ENCODE measurements around the gene PHYHD1.

PHYHD1 gene

DNA sequence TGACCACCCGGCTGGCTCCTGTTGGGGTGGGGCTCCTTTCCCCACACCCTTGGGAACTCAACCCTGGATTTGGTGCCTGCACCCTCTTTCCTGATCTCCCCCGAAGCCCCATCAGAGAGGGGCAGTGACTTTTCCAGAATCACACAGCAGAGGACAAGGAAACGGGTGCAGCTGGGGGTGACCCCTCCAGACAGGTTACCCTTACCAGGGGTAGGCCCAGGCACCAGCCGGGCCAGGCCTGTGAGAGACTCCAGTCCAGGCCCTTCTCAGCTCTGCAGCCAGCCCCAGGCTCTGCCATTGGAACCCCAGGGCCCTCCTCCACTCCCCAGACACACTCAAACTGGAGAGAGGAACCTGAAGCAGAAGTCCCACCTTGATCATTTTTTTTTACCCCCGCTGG, 19.0 kb upstream of the PHYHD1 start:
- DNase-seq = no peak

DNA sequence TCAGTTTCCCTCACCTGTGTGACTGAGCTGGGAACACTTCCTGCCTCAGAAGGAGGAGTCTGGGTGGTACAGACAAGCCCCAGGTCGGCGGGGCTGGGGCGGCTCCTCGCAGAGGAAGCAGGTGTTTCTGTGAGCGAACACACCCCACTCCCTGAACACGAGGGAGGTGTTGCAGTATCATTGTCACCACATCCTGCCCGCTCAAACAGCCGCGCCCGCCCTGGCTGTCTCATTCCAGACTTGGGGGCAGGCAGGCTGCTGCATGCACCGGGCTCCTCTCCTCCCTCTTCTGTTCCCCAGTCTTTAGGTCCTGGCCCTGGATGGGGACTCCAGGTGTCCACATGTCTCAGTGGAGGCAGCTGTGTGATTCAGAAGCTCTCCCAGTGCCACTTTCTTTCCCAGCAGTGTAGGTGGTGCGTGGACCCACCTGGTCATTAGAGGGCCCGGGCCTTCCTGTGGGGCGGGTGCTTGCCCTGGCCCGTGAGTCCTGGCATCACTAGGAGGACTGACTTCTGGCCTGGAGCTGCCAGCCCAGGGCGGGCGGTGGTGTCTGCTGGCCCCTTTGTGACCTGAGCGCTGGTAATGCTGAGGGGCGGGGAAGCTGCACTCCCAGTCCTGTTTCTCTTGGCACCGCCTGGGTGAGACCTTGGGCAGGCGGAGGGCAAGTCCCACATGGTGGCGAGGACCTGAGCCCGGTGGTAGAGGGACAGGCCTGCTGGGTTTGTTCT, 18.3 kb upstream of the PHYHD1 start:
- peak; percentile 94 for DNase-seq

DNA sequence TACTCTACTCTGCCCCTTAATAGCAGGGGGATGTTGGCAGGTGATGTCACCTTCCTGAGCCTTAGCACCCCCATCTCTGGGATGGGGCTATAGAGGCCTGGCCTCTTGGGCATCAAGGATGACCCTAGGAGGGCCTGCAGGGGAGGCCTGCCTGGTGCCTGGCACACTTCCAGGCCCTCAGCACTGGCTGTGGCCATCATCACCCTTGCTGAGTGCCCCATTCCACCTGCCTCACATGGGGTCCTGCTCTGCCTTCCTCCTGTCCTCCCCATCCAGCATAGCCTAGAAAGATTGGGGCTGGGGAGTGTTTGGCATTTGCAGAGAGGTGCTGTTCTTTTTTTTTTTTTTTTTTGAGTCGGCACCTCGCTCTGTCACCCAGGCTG, 17.7 kb upstream of the PHYHD1 start:
- peak; percentile 18 for DNase-seq

DNA sequence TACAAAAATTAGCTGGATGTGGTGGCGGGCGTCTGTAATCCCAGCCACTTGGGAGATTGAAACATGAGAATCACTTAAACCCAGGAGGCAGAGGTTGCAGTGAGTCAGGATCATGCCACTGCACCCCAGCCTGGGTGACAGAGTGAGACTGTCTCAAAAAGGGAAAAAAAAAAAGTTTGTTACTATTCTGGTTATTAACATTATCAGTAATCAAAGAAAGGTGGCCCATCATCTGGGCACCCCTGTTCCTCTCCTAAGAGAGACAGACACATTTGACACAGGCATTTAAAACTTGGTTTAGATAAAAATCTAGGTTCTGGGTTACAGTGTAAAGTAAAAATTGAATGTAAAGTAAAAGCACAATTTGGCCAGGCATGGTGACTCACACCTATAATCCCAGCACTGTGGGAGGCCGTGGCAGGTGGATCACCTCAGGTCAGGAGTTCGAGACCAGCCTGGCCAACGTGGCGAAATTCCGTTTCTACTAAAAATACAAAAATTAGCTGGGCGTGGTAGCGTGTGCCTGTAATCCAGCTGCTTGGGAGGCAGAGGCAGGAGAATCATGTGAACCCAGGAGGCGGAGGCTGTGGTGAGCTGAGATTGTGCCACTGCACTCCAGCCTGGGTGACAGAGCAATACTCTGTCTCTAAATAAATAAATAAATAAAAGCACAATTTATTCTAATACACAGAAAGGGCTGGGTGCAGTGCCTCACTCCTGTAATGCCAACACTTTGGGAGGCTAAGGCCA, 16.7 kb upstream of the PHYHD1 start:
- DNase-seq = peak; percentile 37

DNA sequence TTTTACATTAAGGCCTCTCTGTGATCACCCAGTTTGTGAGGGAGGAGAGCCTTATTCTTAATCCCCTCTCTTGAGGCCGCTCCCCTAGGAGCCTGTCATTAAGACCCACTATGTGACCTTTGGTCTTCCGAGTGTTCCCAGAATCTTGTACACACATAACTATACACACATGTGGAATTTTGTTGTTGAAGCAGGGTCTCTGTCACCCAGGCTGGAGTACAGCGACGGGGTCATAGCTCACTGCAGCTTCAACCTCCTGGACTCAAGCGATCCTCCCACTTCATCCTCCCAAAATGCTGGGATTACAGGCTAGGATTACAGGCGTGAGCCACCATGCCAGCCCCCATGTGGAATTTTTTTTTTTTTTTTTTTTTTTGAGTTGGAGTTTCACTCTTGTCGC, 14.8 kb upstream of the PHYHD1 start:
- no peak for DNase-seq

DNA sequence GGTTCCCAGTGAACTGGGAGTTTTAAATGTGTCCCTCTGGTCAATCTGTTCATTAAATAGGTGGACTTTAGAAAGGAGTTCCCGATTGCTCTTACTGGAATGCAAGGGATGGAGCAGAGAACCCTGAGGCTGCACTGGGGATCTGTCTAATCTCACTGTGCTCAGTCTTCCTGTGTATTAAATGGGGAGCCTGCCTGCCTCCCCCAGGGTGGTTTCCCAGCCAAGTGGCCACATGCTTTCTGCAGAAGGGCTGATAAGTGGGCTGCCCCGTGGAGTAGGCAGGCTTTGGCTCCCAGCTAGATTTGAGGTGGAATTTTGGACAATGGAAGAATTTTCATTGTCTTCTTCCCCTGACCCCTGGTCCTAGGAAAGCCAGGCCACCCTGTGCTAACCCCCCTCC, 14.0 kb upstream of the PHYHD1 start:
- no peak for DNase-seq

DNA sequence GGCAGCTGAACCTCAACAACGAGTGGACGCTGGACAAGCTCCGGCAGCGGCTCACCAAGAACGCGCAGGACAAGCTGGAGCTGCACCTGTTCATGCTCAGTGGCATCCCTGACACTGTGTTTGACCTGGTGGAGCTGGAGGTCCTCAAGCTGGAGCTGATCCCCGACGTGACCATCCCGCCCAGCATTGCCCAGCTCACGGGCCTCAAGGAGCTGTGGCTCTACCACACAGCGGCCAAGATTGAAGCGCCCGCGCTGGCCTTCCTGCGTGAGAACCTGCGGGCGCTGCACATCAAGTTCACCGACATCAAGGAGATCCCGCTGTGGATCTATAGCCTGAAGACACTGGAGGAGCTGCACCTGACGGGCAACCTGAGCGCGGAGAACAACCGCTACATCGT, 12.4 kb upstream of the PHYHD1 start:
- DNase-seq = no peak

DNA sequence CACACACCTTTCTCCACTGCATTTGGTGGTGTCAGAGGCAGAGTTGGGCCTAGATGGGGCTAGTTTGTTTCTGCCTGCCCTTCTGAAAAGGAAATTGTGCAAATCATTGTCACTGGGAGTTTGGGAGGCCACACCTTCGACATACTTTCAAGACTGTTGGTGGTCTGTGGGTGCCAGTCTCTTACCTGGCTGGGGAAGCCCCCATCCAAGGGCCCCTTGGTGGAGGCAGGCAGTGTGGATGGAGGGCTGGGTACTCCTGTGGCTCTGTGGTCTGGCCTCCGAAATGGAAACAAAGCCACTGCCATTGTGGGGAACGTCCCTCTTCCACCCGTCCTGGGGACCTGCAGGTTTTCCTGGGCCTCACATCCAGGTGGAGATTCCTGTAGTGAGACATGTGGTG, 10.9 kb upstream of the PHYHD1 start:
- DNase-seq = no peak

DNA sequence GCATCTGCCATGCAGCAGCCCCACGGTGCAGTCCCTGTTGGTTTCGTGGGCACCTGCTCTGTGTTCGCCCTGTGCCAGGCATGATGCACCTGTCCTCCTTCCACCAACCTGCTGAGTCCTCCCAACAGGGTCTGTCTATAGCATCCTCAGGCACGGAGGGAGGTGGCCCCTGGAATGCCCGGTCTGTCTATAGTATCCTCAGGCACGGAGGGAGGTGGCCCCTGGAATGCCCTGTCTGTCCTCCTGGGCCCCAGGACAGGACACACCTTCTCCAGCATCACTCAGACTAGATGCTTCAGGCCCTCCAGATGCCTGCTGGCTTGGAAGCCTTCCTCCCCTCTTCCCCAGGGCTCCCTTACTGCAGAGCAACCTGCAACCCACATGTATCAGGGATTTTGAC, 9.9 kb upstream of the PHYHD1 start:
- no peak for DNase-seq

DNA sequence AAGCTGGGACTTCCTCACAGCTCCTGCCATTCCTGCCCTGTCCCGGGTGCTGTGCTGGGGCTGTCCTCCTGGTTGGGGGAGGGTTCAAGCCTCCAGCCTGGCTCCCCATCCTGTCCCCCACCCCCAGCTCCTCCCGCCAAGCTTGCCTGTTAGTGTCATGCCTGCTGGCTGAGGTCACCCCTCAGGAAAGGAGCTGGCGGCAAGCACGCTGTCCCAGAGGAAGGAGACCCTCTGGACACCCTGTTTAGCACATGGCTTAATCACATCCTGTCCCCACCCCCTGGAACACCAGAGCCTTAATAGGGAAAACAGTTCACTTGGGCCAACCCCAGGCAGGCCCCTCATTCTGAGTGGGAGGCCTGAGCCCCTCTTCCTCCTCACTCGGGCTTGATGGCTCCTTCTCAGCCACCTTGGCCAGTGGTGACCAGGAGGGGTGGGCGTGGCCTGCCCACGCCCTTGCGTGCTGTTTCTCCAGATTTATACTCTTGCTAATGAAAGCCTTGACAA, 9.2 kb upstream of the PHYHD1 start:
- DNase-seq = no peak

DNA sequence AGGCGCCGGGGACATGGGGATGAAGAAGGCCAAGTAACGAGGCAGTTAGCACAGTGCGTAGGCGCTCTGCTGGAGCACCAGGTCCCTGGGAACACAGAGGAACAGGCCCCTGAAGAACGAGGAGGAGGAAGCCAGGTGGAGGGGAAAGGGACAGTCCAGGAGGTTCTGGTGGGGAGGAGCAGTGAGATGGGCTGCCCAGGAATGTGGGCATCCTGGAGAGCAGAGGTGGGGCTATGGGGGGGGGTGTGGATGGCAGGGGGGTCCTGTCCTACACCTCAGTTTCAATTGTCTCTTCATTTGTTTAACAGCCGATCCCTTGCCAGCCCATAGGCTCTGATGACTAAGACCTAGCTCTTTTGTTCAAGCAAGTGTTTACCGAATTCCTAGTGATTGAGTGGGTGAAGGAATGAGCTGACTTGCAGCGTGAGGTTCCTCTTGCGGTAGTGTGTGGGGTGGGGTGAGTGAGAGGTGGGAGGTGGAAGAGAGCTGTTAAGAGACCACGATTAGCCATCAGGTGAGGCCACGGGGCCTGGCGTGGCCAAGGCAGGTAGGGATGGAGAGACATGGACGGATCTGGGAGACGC, 8.4 kb upstream of the PHYHD1 start:
- no peak for DNase-seq

DNA sequence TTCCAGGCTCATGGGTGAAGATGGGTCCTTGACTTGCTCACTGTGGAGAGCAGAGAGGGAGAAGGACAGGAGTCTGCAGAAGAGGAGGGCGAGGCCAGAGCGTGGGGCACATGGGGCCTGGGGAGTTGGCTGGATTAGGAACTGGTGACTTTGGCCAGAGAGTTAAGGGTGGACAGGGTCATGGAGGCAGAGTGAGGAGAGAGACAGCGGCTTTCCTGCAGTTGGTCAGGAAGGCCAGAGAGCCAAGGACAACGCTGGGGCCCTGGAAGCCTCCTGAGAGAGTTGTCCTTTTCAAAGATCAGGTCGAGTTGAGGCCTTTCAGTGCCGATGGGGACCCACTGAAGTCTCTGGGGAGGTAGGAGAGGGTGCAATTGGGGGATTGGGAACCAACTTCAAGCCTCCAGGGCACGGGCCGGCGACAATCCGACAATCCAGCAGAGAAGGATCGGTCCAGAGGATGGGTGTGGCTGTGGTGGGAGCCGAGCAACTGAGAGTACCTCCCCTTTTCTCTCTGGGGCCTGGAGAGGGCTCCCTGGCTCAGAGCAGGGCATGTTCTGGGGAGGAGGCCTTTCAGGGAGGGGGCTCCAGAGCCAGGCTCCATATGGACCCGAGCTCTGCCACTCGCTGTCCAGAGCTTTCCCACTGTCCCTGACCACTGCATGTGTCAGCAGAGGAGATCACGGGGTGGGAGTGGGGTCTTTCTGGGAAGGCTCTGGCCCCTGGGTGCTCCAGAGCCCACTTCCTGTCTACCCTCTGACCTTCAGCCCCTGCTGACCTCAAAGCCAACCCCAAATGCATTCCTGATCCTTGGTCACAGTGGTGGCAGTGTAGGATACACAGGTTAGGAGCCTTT, 7.5 kb upstream of the PHYHD1 start:
- DNase-seq = no peak

DNA sequence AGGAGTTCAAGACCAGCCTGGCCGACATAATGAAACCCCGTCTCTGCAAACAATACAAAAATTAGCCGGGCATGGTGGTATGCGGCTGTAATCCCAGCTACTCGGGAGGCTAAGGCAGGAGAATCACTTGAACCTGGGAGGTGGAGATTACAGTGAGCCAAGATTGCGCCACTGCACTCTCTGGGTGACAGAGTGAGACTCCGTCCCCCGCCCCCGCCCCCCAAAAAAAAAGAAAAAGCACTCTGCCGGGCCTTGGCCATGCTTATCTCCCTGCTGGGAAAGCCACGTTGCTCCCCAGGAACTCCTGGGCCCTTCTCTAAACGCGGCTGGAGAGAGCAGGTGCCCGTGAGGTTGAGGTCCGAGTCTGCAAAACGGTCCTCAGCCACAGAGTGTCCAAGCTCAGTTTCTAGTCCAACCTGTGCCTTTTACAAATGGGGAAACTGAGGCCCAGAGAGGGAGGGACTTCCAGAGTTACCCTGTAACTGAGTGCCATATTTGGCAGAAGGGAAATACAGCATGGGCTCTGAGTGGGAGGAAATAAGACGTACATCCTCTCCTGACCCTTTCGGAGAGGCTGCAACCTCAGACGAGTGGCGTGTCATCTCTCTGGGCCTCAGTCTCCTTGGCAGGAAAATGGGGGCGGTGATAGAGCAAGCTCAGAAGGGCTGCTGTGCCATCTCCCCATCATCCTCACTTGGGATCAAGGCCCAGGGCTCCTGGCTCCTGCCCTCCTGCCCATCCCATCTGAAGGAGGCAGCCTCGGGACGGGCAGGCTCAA, 6.6 kb upstream of the PHYHD1 start:
- no peak for DNase-seq

DNA sequence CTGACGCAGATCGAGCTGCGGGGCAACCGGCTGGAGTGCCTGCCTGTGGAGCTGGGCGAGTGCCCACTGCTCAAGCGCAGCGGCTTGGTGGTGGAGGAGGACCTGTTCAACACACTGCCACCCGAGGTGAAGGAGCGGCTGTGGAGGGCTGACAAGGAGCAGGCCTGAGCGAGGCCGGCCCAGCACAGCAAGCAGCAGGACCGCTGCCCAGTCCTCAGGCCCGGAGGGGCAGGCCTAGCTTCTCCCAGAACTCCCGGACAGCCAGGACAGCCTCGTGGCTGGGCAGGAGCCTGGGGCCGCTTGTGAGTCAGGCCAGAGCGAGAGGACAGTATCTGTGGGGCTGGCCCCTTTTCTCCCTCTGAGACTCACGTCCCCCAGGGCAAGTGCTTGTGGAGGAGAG, 4.6 kb upstream of the PHYHD1 start:
- no peak for DNase-seq

DNA sequence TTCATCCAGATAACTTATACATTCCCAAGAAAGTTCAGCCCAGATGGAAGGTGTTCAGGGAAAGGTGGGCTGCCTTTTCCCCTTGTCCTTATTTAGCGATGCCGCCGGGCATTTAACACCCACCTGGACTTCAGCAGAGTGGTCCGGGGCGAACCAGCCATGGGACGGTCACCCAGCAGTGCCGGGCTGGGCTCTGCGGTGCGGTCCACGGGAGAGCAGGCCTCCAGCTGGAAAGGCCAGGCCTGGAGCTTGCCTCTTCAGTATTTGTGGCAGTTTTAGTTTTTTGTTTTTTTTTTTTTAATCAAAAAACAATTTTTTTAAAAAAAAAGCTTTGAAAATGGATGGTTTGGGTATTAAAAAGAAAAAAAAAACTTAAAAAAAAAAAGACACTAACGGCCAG, 4.0 kb upstream of the PHYHD1 start:
- no peak for DNase-seq

DNA sequence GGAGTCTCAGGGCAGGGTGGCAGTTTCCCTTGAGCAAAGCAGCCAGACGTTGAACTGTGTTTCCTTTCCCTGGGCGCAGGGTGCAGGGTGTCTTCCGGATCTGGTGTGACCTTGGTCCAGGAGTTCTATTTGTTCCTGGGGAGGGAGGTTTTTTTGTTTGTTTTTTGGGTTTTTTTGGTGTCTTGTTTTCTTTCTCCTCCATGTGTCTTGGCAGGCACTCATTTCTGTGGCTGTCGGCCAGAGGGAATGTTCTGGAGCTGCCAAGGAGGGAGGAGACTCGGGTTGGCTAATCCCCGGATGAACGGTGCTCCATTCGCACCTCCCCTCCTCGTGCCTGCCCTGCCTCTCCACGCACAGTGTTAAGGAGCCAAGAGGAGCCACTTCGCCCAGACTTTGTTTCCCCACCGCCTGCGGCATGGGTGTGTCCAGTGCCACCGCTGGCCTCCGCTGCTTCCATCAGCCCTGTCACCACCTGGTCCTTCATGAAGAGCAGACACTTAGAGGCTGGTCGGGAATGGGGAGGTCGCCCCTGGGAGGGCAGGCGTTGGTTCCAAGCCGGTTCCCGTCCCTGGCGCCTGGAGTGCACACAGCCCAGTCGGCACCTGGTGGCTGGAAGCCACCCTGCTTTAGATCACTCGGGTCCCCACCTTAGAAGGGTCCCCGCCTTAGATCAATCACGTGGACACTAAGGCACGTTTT, 3.5 kb upstream of the PHYHD1 start:
- DNase-seq = no peak

DNA sequence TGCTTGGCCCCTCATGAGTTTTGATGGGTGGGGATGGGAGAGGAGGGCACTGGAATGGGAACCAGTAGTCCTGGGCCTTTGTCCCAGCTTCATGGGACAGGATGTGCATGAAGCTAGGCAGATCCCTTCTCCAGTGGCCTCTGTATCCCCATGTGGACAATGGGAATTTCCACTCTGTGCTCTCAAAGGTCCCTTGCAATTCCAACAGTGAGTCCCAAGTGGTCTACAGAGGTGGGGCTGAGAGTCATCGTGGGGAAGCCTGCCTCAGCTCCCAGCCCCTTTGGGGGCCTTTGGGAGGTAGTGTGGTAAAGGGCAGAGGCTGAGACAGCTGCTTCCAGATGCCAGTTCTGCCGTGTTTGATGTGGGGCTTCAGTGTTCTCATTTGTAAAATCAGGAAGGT, 1.9 kb upstream of the PHYHD1 start:
- no peak for DNase-seq

DNA sequence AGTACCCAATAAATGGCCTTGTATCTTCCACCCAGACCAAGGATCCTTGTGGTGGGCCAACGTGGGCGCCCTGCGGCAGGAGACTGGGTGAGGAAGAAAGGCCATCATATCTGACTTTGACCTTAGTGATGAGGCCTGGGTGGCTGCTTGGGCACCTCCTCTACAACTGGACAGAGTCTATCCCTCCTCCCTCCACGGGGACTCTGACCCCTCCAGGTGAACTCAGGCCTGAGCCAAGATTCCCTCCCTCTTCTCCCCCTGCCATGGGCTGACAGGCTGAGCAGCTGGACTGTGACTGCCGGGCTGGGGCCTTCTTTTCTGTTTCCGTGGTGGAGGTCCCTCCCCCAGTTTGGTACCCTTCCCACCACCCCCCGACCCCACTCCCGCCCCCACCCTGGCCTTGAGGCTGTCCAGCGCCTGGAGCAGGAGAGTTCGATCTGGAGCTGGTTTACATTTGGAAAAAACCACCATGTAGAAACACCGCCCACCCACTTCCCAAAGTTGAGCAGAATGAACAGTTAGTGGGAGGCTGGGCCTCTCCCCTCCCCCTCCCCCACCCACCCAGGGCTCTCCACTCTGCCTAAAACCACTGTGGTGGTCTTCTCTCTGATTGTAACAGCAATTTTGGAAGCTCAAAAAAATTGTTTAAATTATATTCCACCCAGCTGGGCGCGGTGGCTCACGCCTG, 1.2 kb upstream of the PHYHD1 start:
- no peak for DNase-seq

DNA sequence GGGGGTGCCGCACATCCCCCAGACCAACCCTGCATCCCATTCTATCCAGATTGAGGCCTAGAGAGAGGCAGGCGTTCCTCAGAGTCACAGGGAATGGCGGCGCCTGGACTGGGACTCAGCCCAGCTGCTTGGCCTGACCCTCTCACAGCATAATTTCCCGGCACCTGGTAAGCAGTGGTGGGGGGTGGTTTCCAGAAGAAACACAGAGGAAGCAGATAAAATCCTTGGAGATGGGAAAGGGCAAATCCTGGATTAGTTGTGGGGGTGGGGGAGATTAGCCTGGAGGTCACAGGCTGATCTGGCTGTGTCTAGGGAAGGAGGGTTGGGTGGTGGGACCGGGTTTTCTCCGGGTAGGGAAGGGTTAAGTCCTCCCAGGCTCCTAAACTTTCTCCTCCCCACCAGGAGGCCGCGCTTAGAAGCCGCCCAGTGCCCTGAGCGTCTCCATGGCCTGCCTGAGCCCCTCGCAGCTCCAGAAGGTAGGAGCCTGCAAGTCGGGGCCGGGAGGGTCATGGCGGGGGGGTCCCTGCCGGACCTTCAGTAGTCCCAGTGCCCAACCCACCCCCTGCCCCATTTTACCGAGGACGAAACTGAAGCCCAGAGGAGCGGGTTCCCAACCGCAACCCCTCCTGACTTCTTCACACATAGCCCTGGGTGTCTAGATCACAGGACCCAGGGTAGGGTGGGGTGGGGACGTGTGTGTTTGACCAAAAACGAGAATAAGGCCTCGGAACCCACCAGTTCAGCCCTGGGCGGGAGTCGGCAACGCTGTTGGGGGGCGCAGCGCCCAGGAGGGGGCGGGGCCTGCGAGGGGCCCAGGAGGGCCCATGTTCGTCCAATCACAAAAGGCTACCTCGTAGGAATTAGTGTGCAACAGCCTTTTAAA, 1.3 kb downstream of the PHYHD1 start:
- no peak for DNase-seq

DNA sequence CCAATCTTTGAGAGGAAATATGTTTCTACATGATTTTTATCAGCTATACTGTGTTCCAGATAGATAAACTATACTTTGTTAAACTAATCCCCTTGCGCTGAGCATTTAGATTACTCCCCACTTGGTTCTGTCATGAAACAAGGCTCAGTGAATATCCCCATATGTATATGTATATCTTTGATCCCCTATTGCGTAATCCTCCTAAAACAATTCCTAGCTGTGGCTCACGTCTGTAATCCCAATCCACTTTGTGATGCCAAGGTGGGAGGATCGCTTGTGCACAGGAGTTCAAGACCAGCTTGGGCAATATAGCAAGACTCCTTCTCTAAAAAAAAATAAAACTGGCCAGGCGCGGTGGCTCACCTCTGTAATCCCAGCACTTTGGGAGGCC, 2.7 kb downstream of the PHYHD1 start:
- DNase-seq = no peak

Data from CD4-positive, alpha-beta T cell treated with Interleukin-17A for 4 hours (primary cell).